Fibroblast of pulmonary artery (primary cell): ENCODE data around the gene FOXI3.

ENCODE experiments used
- DNase-seq: peaks from one replicate; pipeline ENCODE4 v3.0.0-alpha.2; 2010; ENCODE audit warnings: low read depth
- H3K4me3 ChIP-seq: replicated peaks from 2 replicates; pipeline ENCODE4 v1.5.1; 2011; ENCODE audit warnings: low read depth, mild to moderate bottlenecking, control low read depth, low read length, moderate library complexity
- CTCF ChIP-seq: IDR thresholded peaks from 2 replicates; pipeline ENCODE4 v1.5.1; 2011; ENCODE audit warnings: mild to moderate bottlenecking, control low read depth, low read length, inconsistent platforms; ENCODE audit errors: missing control alignments

FOXI3 gene

GRCh38 chr2:88452565-88452905 is at the start of gene FOXI3:
FOXI3 (minus strand) TSS chr2:88452693; CDS start chr2:88452535, 158 bp downstream.
- H3K4me3 ChIP-seq, result no peak within 1 kb of the TSS
- no peak for DNase-seq
- no peak for TF ChIP-seq CTCF

GRCh38 chr2:88500691-88501090 is 48.2 kb upstream of the FOXI3 start:
- no peak for TF ChIP-seq CTCF
- no peak overlapping the region for H3K4me3 ChIP-seq
- no peak for DNase-seq

GRCh38 chr2:88499204-88499603 is 46.7 kb upstream of the FOXI3 start:
- no peak for DNase-seq
- TF ChIP-seq CTCF, result no peak
- H3K4me3 ChIP-seq, result no peak overlapping the region

GRCh38 chr2:88493481-88493880 is 41.0 kb upstream of the FOXI3 start:
- DNase-seq, result no peak
- H3K4me3 ChIP-seq, result no peak overlapping the region
- TF ChIP-seq CTCF, result no peak

- no peak for DNase-seq
- no peak for TF ChIP-seq CTCF
- H3K4me3 ChIP-seq, result no peak overlapping the region
Observed at GRCh38 chr2:88492002-88492401, 39.5 kb upstream of the FOXI3 start.

- no peak for DNase-seq
- no peak for TF ChIP-seq CTCF
- no peak overlapping the region for H3K4me3 ChIP-seq
Observed at GRCh38 chr2:88489181-88489580, 36.7 kb upstream of the FOXI3 start.

- no peak overlapping the region for H3K4me3 ChIP-seq
- TF ChIP-seq CTCF, result no peak
- no peak for DNase-seq
Observed at GRCh38 chr2:88483200-88483599, 30.7 kb upstream of the FOXI3 start.
